Stimulated activated CD8-positive, alpha-beta memory T cell treated with anti-CD3 and anti-CD28 coated beads, Interleukin-2, amount 100 ng/mL, for 1 hour (primary cell): ENCODE results near the gene NHLRC4.

Experiments used
- DNase-seq, 2 donors: peaks; one replicate each; pipeline ENCODE4 v3.0.0-alpha.2; 2020; ENCODE audit warnings: low read depth in 2 of 2

The NHLRC4 gene

GRCh38 chr16:530111-530817 is 36.5 kb upstream of the NHLRC4 start:
- DNase-seq: no peak

- no peak for DNase-seq
These were observed 35.2 kb upstream of the NHLRC4 start for GRCh38 chr16:531494-532125.

GRCh38 chr16:533391-534123 is 33.2 kb upstream of the NHLRC4 start:
- no peak for DNase-seq

- no peak for DNase-seq
These were observed 32.7 kb upstream of the NHLRC4 start for GRCh38 chr16:534135-534534.

GRCh38 chr16:534856-535445 is 31.9 kb upstream of the NHLRC4 start:
- no peak for DNase-seq

- DNase-seq: no peak
These were observed 31.1 kb upstream of the NHLRC4 start for GRCh38 chr16:535446-536405.

GRCh38 chr16:536746-537145 is 30.1 kb upstream of the NHLRC4 start:
- no peak for DNase-seq

GRCh38 chr16:537415-538335 is 29.1 kb upstream of the NHLRC4 start:
- DNase-seq: no peak

- DNase-seq: no peak
These were observed 26.8 kb upstream of the NHLRC4 start for GRCh38 chr16:539901-540530.

- DNase-seq: no peak
These were observed 26.0 kb upstream of the NHLRC4 start for GRCh38 chr16:540645-541340.

- no peak for DNase-seq
These were observed 23.3 kb upstream of the NHLRC4 start for GRCh38 chr16:543301-544164.

- no peak for DNase-seq
These were observed 22.3 kb upstream of the NHLRC4 start for GRCh38 chr16:544517-544916.

GRCh38 chr16:546909-547770 is 19.7 kb upstream of the NHLRC4 start:
- DNase-seq: peak in 1 of 2 donors; percentile 38

- DNase-seq: no peak
These were observed 18.2 kb upstream of the NHLRC4 start for GRCh38 chr16:548586-548985.

- DNase-seq: no peak
These were observed 17.1 kb upstream of the NHLRC4 start for GRCh38 chr16:549544-550263.

GRCh38 chr16:551210-551609 is 15.6 kb upstream of the NHLRC4 start:
- DNase-seq: no peak

GRCh38 chr16:552171-552570 is 14.6 kb upstream of the NHLRC4 start:
- no peak for DNase-seq
